Measurements from ENCODE around the gene LHFPL3.
"Not testable (repeated sequence)": the region's sequence is repeated elsewhere in the genome, so short reads cannot be mapped to it uniquely, and the experiment has no call there.

The LHFPL3 gene

GRCh38 chr7:104553074-104553473 lies 224.7 kb downstream of the LHFPL3 start:
- TF ChIP-seq, protein P1, sequence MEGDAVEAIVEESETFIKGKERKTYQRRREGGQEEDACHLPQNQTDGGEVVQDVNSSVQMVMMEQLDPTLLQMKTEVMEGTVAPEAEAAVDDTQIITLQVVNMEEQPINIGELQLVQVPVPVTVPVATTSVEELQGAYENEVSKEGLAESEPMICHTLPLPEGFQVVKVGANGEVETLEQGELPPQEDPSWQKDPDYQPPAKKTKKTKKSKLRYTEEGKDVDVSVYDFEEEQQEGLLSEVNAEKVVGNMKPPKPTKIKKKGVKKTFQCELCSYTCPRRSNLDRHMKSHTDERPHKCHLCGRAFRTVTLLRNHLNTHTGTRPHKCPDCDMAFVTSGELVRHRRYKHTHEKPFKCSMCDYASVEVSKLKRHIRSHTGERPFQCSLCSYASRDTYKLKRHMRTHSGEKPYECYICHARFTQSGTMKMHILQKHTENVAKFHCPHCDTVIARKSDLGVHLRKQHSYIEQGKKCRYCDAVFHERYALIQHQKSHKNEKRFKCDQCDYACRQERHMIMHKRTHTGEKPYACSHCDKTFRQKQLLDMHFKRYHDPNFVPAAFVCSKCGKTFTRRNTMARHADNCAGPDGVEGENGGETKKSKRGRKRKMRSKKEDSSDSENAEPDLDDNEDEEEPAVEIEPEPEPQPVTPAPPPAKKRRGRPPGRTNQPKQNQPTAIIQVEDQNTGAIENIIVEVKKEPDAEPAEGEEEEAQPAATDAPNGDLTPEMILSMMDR (IDR thresholded peaks at IDR 0.05; ENCODE audit: insufficient read depth, missing control alignments): no peak
- FAIRE-seq (no peak), DNase-seq (ENCODE audit: insufficient read length, low spot score) (no peak)

GRCh38 chr7:104563350-104563901 lies 235.0 kb downstream of the LHFPL3 start:
- DNase-seq (ENCODE audit: insufficient read length, low spot score); FAIRE-seq: not testable (repeated sequence)

GRCh38 chr7:104569751-104570150 lies 241.3 kb downstream of the LHFPL3 start:
- DNase-seq (ENCODE audit: insufficient read length, low spot score) (no peak), FAIRE-seq (no peak)
- TF ChIP-seq, protein P1 (IDR thresholded peaks at IDR 0.05; ENCODE audit: insufficient read depth, missing control alignments): no peak

DNA sequence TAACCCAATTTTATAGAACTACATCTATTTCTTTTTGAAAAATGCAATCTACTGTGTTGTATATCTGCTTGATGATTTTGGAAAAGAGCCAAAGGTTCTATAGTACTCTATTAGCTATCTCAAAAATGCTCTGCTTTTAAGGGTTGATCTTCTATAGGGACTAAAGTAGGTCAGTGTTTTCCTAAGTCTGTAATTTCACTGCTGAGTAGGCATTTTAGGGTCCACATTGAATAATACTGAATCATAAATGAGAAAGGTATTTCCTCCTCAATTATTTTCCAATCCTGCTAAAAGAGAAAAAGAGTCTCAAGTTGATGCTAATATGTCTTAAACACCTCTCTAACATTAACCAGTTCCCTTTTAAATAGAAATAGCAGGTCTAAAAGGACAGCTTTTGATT lies 244.2 kb downstream of the LHFPL3 start:
- FAIRE-seq (no peak), DNase-seq (ENCODE audit: insufficient read length, low spot score) (no peak)
- TF ChIP-seq, protein P1 (IDR thresholded peaks at IDR 0.05; ENCODE audit: insufficient read depth, missing control alignments): no peak

- FAIRE-seq (no peak), DNase-seq (ENCODE audit: insufficient read length, low spot score) (no peak)
- TF ChIP-seq, protein P1 (IDR thresholded peaks at IDR 0.05; ENCODE audit: insufficient read depth, missing control alignments): no peak
These were observed 256.2 kb downstream of the LHFPL3 start for GRCh38 chr7:104584620-104585019.

- not testable (repeated sequence) for DNase-seq (ENCODE audit: insufficient read length, low spot score); FAIRE-seq
These were observed 267.2 kb downstream of the LHFPL3 start for GRCh38 chr7:104595591-104595990.

GRCh38 chr7:104603957-104604356 lies 275.6 kb downstream of the LHFPL3 start:
- DNase-seq (ENCODE audit: insufficient read length, low spot score) (no peak), FAIRE-seq (no peak)
- TF ChIP-seq, protein P1 (IDR thresholded peaks at IDR 0.05; ENCODE audit: insufficient read depth, missing control alignments): no peak

DNA sequence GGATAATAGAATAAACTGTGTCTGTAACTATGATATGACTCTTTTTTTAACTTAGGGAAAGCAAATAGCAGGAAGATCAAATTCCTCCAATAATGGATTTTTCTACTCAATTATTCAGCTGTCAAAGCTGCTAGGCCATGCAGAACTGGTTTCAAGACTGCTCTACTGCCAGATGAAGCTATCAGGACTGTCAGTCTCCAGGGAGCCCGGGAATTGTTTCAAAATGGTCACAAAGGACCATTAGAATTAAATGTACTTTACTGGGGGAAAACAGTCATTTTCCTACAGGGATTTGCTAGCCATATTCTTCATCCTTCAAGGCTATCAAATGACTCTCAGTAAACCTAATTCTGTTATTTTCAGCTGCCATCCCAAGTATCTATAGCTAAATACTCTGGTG lies 276.3 kb downstream of the LHFPL3 start:
- TF ChIP-seq, protein P1 (IDR thresholded peaks at IDR 0.05; ENCODE audit: insufficient read depth, missing control alignments): no peak
- DNase-seq (ENCODE audit: insufficient read length, low spot score): no peak
- FAIRE-seq: no peak
